Skeletal muscle tissue (tissue), 4 donors: ENCODE measurements around the gene CAVIN2. TPM values are rescaled to one million over a fixed set of nuclear protein-coding genes. Genes with fewer than 3 reads are reported as not detected.

Experiments used
- H3K27ac ChIP-seq: one replicate; pipeline ENCODE4 v1.7.0; 2013; ENCODE audit warnings: mild to moderate bottlenecking, low read depth, low read length, inconsistent platforms
- H3K27me3 ChIP-seq, 3 donors: one replicate each; pipeline ENCODE4 v1.7.0; 2013; ENCODE audit warnings: low read length in 3 of 3; ENCODE audit not compliant: control insufficient read depth in 3 of 3, insufficient read depth in 3 of 3
- H3K36me3 ChIP-seq, 3 donors: one replicate each; pipeline ENCODE4 v1.7.0; 2013; ENCODE audit warnings: low read length in 3 of 3; ENCODE audit not compliant: control insufficient read depth in 3 of 3, insufficient read depth in 3 of 3
- H3K4me1 ChIP-seq, 3 donors: one replicate each; pipeline ENCODE4 v1.7.0; 2013; ENCODE audit warnings: low read length in 3 of 3, mild to moderate bottlenecking in 3 of 3; ENCODE audit not compliant: control insufficient read depth in 3 of 3, insufficient read depth in 3 of 3
- H3K4me3 ChIP-seq, 3 donors: one replicate each; pipeline ENCODE4 v1.7.0; 2013; ENCODE audit warnings: low read length in 3 of 3
- H3K9ac ChIP-seq, 3 donors: one replicate each; pipeline ENCODE4 v1.7.0; 2013; ENCODE audit warnings: low read length in 3 of 3, mild to moderate bottlenecking in 3 of 3, moderate library complexity in 2 of 3, low read depth in 1 of 3
- H3K9me3 ChIP-seq, 3 donors: one replicate each; pipeline ENCODE4 v1.7.0; 2013; ENCODE audit warnings: low read length in 3 of 3; ENCODE audit not compliant: control insufficient read depth in 3 of 3
- total RNA-seq: library from RNA; depleted of rRNA; stranded (reverse); fragments of >200 nt; gene quantifications from one replicate; pipeline ENCODE4 v1.2.3, GENCODE V29; 2014
- donor health status: Osteomylitis.

The CAVIN2 gene
- total RNA-seq, 1 donor from 2014 or later: 19.3 TPM

DNA sequence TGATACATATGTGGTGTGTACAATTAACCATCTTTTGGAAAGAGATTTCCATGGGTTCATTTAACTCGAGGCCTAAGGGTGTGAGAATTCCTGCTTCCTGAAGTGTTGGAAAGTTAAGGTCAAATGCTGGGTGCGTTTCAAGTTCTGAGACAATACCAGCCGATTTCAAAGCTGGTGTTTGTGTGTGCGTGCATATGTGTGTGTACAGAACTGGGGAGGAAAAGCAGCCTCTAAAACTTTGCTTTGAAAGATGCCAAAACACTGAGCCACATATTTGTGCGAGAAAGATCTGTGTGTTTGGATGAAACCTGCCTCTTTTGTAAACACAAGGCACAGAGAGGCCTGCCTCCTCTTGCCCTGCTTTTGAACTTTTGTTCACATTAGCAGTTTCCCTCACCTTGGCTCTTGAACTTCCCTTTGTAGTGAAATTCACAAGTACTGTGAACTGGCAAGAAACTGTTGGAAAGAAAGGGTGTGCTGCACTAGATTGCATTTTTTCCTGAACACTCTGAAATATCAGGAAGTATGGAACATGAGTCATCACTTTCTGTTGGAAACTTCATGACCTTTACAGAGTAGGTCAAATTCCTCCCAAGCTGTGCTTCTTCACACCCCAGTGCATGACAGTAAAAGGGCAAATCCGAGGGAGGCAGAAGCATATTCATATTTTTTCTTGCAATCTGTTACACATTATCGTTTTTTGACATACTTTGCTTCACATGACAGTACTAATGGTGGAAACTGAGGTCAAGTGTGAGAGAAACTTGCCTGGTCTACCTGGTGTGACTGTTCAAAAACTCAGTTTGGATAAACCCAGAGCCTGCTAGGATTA is 20.0 kb upstream of the CAVIN2 start:
- Histone ChIP-seq H3K4me1 (peaks cover 11 to 18% (median 14%) of the 10 kb centered on the region in 3 donors), H3K4me3 (no peak overlapping the region), H3K9me3 (no peaks in the 10 kb centered on the region), H3K36me3 (no peaks in the 10 kb centered on the region), H3K9ac (no peak overlapping the region), H3K27ac (peak overlapping the region; percentile 68), H3K27me3 (no peaks in the 10 kb centered on the region)

DNA sequence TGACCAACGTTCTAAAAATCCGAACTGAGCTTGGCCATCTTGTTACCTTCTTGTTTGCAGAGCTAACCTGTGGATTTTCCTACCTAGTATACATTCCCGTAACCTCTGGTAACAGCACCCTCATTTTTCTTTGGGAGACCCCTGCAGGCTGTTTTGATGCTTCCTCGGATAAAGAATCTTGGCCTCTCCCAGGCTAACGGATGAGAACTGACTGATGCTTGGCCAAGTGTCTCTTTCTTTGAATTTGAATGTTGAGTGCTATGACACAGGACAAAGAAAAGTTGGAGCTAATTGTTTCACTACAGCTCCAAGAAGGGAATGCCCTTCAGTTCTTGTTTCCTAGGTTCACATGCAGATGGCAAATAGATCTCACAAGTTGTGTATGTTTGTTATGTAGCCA is 19.3 kb upstream of the CAVIN2 start:
- peaks cover 11 to 18% (median 14%) of the 10 kb centered on the region in 3 donors for H3K4me1 ChIP-seq
- no peaks in the 10 kb centered on the region for H3K9me3 ChIP-seq
- no peak overlapping the region for H3K9ac ChIP-seq
- H3K4me3 ChIP-seq: no peak overlapping the region
- no peaks in the 10 kb centered on the region for H3K36me3 ChIP-seq
- H3K27ac ChIP-seq: peak overlapping the region; percentile 68
- no peaks in the 10 kb centered on the region for H3K27me3 ChIP-seq

DNA sequence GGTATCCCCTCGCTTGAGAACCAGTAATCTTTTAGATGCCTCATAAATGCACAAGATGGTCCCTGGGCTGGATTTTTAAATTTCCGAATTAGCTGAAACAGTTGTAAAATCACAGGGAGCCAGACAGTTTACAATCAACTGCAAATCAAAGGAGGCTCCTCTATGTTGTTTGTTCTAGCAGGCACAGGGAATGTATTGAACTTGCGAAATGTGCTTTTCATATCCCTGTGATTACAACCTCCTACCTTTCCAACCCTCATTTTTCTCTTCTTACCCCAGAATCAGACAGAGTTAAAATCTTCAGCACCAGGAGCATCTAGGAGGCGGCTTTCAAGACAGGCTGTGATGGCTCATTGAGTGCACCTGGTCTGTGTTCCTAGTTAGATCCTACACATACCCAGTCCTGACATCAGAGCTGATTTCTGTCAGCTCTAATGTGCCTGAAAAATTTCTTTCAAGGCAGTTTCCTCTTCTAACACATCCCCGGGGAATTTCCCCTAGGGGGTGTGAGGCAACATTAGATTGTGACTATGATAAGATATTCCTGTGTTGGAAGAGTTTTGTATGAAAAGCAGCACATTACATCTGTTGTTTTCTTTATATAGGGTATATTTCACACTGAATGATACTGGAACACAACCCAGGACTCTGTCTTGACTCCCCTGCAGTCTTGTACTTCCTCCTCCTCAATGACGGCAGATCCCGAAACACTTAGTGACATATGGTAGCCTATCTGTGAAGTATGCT is 17.9 kb upstream of the CAVIN2 start:
- Histone ChIP-seq H3K4me1 (peaks cover 11 to 18% (median 14%) of the 10 kb centered on the region in 3 donors), H3K9me3 (no peaks in the 10 kb centered on the region), H3K9ac (no peak overlapping the region), H3K36me3 (no peaks in the 10 kb centered on the region), H3K27me3 (no peaks in the 10 kb centered on the region), H3K27ac (no peak overlapping the region), H3K4me3 (no peak overlapping the region)

DNA sequence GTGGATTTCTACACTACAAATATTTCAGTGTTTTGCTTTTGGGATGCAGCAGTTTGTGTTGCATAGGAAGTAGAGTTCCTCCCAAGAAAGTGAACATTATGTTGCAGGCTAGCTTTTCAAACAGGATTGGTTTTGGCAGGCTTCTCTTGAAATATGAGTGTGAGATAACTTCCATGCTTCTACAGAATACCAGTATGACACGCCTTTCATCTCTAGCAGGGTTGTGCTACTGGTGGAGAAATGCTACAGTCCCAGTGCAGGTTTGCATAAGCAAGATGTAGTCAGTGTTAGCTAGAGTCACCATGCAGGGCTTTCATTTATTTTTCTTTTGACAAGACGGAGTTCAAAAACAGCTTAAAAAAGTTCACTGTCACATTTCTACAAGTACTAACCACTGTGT is 17.1 kb upstream of the CAVIN2 start:
- Histone ChIP-seq H3K4me1 (peaks cover 11 to 18% (median 14%) of the 10 kb centered on the region in 3 donors), H3K27ac (no peak overlapping the region), H3K9me3 (no peaks in the 10 kb centered on the region)

DNA sequence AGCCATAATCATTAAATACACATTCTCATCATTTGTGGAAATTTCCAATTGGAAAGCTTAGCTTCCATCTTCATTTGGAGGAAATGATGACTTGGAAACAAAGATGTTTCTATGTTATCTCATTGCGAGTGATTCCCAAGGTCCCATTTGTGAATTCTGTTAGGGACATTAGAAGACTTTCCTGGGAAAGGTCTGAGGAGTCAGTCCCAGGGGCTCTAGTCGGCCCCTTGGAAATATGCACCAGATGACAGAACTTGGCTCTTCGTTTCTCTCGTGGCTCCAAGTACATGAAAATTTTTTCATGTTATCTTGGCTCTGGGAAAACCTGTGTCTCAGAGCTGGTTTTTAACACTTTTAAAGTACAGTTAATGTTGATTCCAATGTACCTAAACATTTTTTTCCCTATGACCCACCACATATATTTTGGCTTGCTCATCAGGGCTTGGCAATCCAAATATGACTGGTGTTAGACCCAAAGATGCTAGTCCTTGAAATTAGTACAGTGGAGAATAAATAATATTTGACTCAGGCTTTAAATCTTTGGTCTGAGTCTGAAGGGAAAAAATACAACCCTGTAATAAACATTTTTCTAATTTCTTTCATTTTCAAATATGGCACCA is 15.4 kb upstream of the CAVIN2 start:
- no peak overlapping the region for H3K4me3 ChIP-seq
- no peaks in the 10 kb centered on the region for H3K36me3 ChIP-seq
- H3K4me1 ChIP-seq: peaks cover 8 to 13% (median 10%) of the 10 kb centered on the region in 3 donors
- no peak overlapping the region for H3K9ac ChIP-seq
- H3K27ac ChIP-seq: no peak overlapping the region
- H3K27me3 ChIP-seq: no peaks in the 10 kb centered on the region
- H3K9me3 ChIP-seq: no peaks in the 10 kb centered on the region

More for the DNA sequence above, 17.1 kb upstream of the CAVIN2 start:
- no peaks in the 10 kb centered on the region for H3K27me3 ChIP-seq
- H3K9ac ChIP-seq: no peak overlapping the region
- no peak overlapping the region for H3K4me3 ChIP-seq
- no peaks in the 10 kb centered on the region for H3K36me3 ChIP-seq

DNA sequence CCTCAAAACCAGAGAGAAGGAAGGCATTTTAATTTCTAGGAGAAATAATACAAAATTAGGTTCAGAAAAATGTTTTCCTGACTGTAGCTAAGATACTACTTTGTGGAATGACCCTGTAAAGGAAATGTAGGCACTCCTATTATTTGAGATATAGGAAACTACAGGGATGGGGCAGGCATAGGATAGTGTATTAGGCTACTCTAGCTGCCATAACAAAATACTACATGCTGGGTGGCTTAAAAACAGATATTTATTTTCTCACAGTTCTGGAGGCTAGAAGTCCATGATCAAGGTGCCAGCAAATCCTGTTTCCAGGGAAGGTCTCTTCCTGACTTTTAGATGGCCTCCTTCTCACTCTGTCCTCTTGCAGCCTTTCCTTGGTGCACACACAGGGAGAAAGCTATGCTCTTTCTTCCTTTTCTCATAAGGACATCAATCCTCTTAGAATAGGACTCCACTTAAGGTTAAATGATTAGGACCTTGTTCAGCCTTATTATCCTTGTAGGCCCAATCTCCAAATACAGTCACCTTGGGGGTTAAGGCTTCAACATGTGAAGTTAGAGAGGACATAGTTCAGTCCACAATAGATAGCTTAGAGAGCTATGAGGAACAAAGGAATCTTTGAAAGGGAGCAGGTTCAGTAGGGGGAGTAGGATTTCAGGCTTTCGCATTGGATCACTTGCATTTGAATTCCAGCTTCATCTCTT is 14.0 kb upstream of the CAVIN2 start:
- Histone ChIP-seq H3K36me3 (no peaks in the 10 kb centered on the region), H3K27me3 (no peaks in the 10 kb centered on the region), H3K9me3 (no peaks in the 10 kb centered on the region), H3K4me1 (peaks cover 0 to 3% (median 2%) of the 10 kb centered on the region in 3 donors), H3K4me3 (no peak overlapping the region), H3K9ac (no peak overlapping the region), H3K27ac (no peak overlapping the region)

DNA sequence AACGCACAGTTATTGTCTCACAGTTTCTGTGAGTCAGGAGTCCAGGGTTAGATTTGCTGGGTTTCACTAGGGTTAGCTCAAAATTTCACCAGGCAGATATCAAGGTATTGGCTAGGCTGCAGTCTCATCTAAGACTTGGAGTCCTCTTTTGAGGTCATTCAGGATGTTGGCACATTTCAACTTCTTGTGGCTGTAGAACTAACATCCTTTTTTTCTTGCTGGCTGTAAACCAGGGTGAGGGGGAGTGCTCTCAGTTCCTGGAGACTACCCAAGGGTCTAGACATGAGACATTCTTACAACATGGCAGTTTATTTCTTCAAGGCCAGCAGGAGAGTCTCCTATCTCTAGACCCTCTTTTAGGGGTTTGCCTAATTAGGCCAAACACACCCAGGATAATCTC is 12.8 kb upstream of the CAVIN2 start:
- Histone ChIP-seq H3K9ac (no peak overlapping the region), H3K9me3 (no peaks in the 10 kb centered on the region), H3K27ac (no peak overlapping the region), H3K4me3 (no peak overlapping the region), H3K4me1 (peaks cover 0 to 3% (median 0%) of the 10 kb centered on the region in 3 donors), H3K27me3 (no peaks in the 10 kb centered on the region), H3K36me3 (no peaks in the 10 kb centered on the region)

DNA sequence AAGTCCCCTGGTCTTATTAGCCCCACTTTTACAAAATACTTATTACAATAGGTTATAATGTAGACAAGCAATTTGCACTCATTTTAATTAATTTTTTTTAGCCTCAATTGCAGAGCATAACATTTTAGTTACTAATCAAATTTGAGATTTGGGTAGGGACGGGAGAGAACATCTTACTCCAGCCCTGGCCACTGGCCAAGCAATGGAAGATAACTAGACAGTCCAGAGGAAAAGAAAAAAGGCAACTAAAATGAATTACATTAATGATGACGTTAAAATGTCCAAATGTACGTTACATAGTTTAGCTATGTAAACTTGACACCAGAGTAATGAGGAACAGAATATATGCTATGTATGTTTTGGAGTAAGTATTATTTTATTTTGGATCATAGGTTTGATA is 11.0 kb upstream of the CAVIN2 start:
- Histone ChIP-seq H3K4me1 (peaks cover 0 to 6% (median 0%) of the 10 kb centered on the region in 3 donors), H3K27ac (no peak overlapping the region), H3K27me3 (no peaks in the 10 kb centered on the region), H3K9ac (no peak overlapping the region), H3K4me3 (no peak overlapping the region), H3K9me3 (no peaks in the 10 kb centered on the region), H3K36me3 (no peaks in the 10 kb centered on the region)

DNA sequence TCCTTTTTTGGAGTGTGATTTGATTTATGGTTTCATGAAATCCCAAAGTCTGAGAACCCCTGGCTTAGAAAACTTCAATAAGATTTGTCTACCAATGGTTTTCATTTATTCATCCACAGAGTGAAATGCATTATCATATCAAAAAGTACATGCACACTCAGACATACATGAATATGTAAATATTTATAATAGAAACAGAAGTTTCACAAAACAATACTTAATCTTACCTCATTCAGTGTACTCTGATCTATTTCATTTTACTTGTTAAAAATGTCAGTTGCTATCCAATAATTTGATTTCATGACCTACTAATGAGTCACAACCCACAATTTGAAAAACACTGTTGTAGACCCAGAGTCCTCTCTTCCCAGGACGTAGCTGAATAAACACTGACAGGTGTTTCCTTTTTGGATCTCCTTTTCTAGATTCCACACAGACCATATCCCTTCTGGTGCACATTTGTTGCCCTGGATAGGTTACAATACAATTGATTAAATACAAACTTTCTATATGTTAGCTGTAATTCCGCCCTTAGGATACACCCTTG is 10.4 kb upstream of the CAVIN2 start:
- Histone ChIP-seq H3K27ac (no peak overlapping the region), H3K4me1 (peaks cover 0 to 6% (median 0%) of the 10 kb centered on the region in 3 donors), H3K27me3 (no peaks in the 10 kb centered on the region), H3K36me3 (no peaks in the 10 kb centered on the region), H3K9me3 (no peaks in the 10 kb centered on the region), H3K4me3 (no peak overlapping the region), H3K9ac (no peak overlapping the region)
